ENCODE results near the gene DERL3.

GRCh38 chr22:23823331-23823791 lies 15.4 kb downstream of the DERL3 start:
- TF ChIP-seq, protein P1, sequence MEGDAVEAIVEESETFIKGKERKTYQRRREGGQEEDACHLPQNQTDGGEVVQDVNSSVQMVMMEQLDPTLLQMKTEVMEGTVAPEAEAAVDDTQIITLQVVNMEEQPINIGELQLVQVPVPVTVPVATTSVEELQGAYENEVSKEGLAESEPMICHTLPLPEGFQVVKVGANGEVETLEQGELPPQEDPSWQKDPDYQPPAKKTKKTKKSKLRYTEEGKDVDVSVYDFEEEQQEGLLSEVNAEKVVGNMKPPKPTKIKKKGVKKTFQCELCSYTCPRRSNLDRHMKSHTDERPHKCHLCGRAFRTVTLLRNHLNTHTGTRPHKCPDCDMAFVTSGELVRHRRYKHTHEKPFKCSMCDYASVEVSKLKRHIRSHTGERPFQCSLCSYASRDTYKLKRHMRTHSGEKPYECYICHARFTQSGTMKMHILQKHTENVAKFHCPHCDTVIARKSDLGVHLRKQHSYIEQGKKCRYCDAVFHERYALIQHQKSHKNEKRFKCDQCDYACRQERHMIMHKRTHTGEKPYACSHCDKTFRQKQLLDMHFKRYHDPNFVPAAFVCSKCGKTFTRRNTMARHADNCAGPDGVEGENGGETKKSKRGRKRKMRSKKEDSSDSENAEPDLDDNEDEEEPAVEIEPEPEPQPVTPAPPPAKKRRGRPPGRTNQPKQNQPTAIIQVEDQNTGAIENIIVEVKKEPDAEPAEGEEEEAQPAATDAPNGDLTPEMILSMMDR (tag by site-specific recombination; IDR thresholded peaks at IDR 0.05), result no peak
- no peak; the same call in 1 of the 2 replicates for TF ChIP-seq ZFHX2 (tag by site-specific recombination; conservative IDR thresholded peaks at IDR 0.05)
- no peak for TF ChIP-seq YY1 (tag by site-specific recombination; IDR thresholded peaks at IDR 0.05)
- TF ChIP-seq ZNF24 (tag by site-specific recombination; IDR thresholded peaks at IDR 0.05), result no peak
- no peak for TF ChIP-seq REST (tag by site-specific recombination; IDR thresholded peaks at IDR 0.05)
- no peak for TF ChIP-seq ZNF776 (tag by site-specific recombination; IDR thresholded peaks at IDR 0.05; ENCODE audit: borderline replicate concordance)
- no peak for TF ChIP-seq KLF1 (tag by site-specific recombination; IDR thresholded peaks at IDR 0.05)
- TF ChIP-seq ZNF510 (tag by site-specific recombination; IDR thresholded peaks at IDR 0.05; ENCODE audit: insufficient replicate concordance), result no peak
- TF ChIP-seq, protein P2, sequence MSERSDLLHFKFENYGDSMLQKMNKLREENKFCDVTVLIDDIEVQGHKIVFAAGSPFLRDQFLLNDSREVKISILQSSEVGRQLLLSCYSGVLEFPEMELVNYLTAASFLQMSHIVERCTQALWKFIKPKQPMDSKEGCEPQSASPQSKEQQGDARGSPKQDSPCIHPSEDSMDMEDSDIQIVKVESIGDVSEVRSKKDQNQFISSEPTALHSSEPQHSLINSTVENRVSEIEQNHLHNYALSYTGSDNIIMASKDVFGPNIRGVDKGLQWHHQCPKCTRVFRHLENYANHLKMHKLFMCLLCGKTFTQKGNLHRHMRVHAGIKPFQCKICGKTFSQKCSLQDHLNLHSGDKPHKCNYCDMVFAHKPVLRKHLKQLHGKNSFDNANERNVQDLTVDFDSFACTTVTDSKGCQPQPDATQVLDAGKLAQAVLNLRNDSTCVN (tag by site-specific recombination; optimal IDR thresholded peaks at IDR 0.05), result no peak

Data from HEK293 (cell line).